SK-N-MC (cell line): ENCODE results near the gene OSTC.
A peak's percentile ranks its signal among the peaks of the same experiment; 100 is the strongest.

Source experiments
- DNase-seq: peaks from one replicate; pipeline ENCODE4 v3.0.0-alpha.2; 2011; ENCODE audit warnings: low read depth, low spot score
- H3K27ac ChIP-seq: fragments of 200-600 bp; sonication (generic); 2 replicates; pipeline ENCODE4 v1.5.1; 2016; ENCODE audit warnings: mixed run types
- H3K36me3 ChIP-seq: fragments of 200-600 bp; sonication (generic); 2 replicates; pipeline ENCODE4 v1.6.1; 2017; ENCODE audit warnings: antibody characterized with exemption, low read length, mixed read lengths; ENCODE audit not compliant: insufficient read depth
- H3K4me3 ChIP-seq: fragments of 200-600 bp; sonication (generic); 2 replicates; pipeline ENCODE4 v1.5.1; 2016
- H3K9ac ChIP-seq: fragments of 200-600 bp; sonication (generic); 2 replicates; pipeline ENCODE4 v1.8.0; 2017; ENCODE audit warnings: mixed run types, mixed read lengths; ENCODE audit not compliant: insufficient read length
- H3K9me3 ChIP-seq: fragments of 200-600 bp; sonication (generic); 2 replicates; pipeline ENCODE4 v1.6.1; 2017; ENCODE audit warnings: low read depth, mild to moderate bottlenecking, antibody characterized with exemption, low read length, moderate library complexity, mixed read lengths
- EZH2 ChIP-seq: fragments of 200-600 bp; sonication (generic); IDR thresholded peaks from one replicate; pipeline ENCODE4 v1.6.1; 2017; ENCODE audit warnings: antibody characterized with exemption
- FOXP2 ChIP-seq: optimal IDR thresholded peaks from 2 replicates; pipeline ENCODE3; 2011; ENCODE audit warnings: mild to moderate bottlenecking, moderate library complexity; ENCODE audit not compliant: insufficient read depth; ENCODE audit errors: extremely low read length, control extremely low read depth
- POLR2AphosphoS5 ChIP-seq: IDR thresholded peaks from 2 replicates; pipeline ENCODE4 v1.6.1; 2012; ENCODE audit warnings: mild to moderate bottlenecking, low read depth, low read length, borderline replicate concordance

Gene OSTC

GRCh38 chr4:108650212-108651013 lies at the start of gene OSTC:
TSS of gene OSTC (plus strand) at chr4:108650599. CDS start at chr4:108650656, 57 bp downstream.
- Histone ChIP-seq H3K27ac (peak within 1 kb of the TSS; percentile 69; the same call in 1 of the 2 replicates), H3K9ac (peak within 1 kb of the TSS; percentile 91), H3K36me3 (peaks cover 28% of the 10 kb centered on the region), H3K4me3 (peak within 1 kb of the TSS; percentile 85), H3K9me3 (no peaks in the 10 kb centered on the region)
- TF ChIP-seq POLR2AphosphoS5, result peak; percentile 91
- no peak for TF ChIP-seq EZH2
- DNase-seq, result peak; percentile 97

GRCh38 chr4:108601106-108601505 lies 49.3 kb upstream of the OSTC start:
- Histone ChIP-seq H3K4me3 (no peak overlapping the region), H3K27ac (no peak overlapping the region), H3K9me3 (no peaks in the 10 kb centered on the region), H3K9ac (no peak overlapping the region), H3K36me3 (no peaks in the 10 kb centered on the region)
- no peak for DNase-seq
- TF ChIP-seq EZH2 (no peak), POLR2AphosphoS5 (no peak), FOXP2 (no peak)

GRCh38 chr4:108601532-108601931 lies 48.9 kb upstream of the OSTC start:
- H3K27ac ChIP-seq, result no peak overlapping the region
- no peaks in the 10 kb centered on the region for H3K9me3 ChIP-seq
- DNase-seq, result no peak
- no peak for TF ChIP-seq POLR2AphosphoS5
- no peak for TF ChIP-seq FOXP2
- no peak for TF ChIP-seq EZH2
- no peak overlapping the region for H3K4me3 ChIP-seq
- no peak overlapping the region for H3K9ac ChIP-seq
- H3K36me3 ChIP-seq, result no peaks in the 10 kb centered on the region

GRCh38 chr4:108602163-108602562 lies 48.2 kb upstream of the OSTC start:
- Histone ChIP-seq H3K9me3 (no peaks in the 10 kb centered on the region), H3K36me3 (no peaks in the 10 kb centered on the region), H3K27ac (no peak overlapping the region), H3K9ac (no peak overlapping the region), H3K4me3 (no peak overlapping the region)
- TF ChIP-seq EZH2 (no peak), FOXP2 (no peak), POLR2AphosphoS5 (no peak)
- DNase-seq, result no peak

- Histone ChIP-seq H3K9ac (no peak overlapping the region), H3K36me3 (no peaks in the 10 kb centered on the region), H3K4me3 (no peak overlapping the region), H3K9me3 (no peaks in the 10 kb centered on the region), H3K27ac (no peak overlapping the region)
- TF ChIP-seq POLR2AphosphoS5 (no peak), EZH2 (no peak), FOXP2 (no peak)
- no peak for DNase-seq
Observed at GRCh38 chr4:108607079-108607815, 43.2 kb upstream of the OSTC start.

- no peak overlapping the region for H3K27ac ChIP-seq
Observed at GRCh38 chr4:108611365-108611764, 39.0 kb upstream of the OSTC start.

GRCh38 chr4:108612365-108612764 lies 38.0 kb upstream of the OSTC start:
- no peak for TF ChIP-seq FOXP2
- no peak for TF ChIP-seq EZH2
- no peak for TF ChIP-seq POLR2AphosphoS5
- Histone ChIP-seq H3K9ac (no peak overlapping the region), H3K9me3 (no peaks in the 10 kb centered on the region), H3K27ac (no peak overlapping the region), H3K4me3 (no peak overlapping the region), H3K36me3 (no peaks in the 10 kb centered on the region)
- no peak for DNase-seq

More at GRCh38 chr4:108611365-108611764, 39.0 kb upstream of the OSTC start:
- H3K9me3 ChIP-seq, result no peaks in the 10 kb centered on the region
- no peak for DNase-seq
- TF ChIP-seq POLR2AphosphoS5 (no peak), FOXP2 (no peak), EZH2 (no peak)
- no peak overlapping the region for H3K9ac ChIP-seq
- no peaks in the 10 kb centered on the region for H3K36me3 ChIP-seq
- no peak overlapping the region for H3K4me3 ChIP-seq

GRCh38 chr4:108619372-108620100 lies 30.9 kb upstream of the OSTC start:
- TF ChIP-seq FOXP2 (no peak), POLR2AphosphoS5 (no peak), EZH2 (no peak)
- Histone ChIP-seq H3K9ac (peak overlapping the region; percentile 69), H3K4me3 (peak overlapping the region; percentile 86), H3K36me3 (peaks cover 37% of the 10 kb centered on the region), H3K9me3 (no peaks in the 10 kb centered on the region), H3K27ac (no peak overlapping the region)
- no peak for DNase-seq
